HG03558 (cell line): ENCODE measurements around the gene CNNM4.

ENCODE experiments used
- ATAC-seq: cut with Tn5 transposase; IDR thresholded peaks from one replicate; pipeline ENCODE4 v1.9.1; 2021; ENCODE audit warnings: moderate number of reproducible peaks; ENCODE audit not compliant: unreplicated experiment; ENCODE audit errors: extremely low read depth

The CNNM4 gene

DNA sequence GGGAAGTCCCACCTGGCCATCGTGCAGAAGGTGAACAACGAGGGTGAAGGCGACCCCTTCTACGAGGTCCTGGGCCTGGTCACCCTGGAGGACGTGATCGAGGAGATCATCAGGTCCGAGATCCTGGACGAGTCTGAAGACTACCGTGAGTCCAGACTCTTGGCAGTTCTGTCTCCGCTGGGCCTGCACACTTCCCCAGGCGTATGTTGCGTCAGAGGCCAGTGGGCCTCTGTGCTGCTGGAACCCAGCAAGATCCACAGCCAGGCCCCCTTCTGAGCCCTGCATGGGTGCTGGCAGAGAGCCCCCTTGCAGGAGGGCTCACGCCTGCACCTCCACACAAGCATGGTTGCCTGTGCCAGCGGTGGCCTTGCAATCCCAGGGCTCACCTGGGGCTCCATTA is 64.4 kb downstream of the CNNM4 start:
- ATAC-seq: no peak

DNA sequence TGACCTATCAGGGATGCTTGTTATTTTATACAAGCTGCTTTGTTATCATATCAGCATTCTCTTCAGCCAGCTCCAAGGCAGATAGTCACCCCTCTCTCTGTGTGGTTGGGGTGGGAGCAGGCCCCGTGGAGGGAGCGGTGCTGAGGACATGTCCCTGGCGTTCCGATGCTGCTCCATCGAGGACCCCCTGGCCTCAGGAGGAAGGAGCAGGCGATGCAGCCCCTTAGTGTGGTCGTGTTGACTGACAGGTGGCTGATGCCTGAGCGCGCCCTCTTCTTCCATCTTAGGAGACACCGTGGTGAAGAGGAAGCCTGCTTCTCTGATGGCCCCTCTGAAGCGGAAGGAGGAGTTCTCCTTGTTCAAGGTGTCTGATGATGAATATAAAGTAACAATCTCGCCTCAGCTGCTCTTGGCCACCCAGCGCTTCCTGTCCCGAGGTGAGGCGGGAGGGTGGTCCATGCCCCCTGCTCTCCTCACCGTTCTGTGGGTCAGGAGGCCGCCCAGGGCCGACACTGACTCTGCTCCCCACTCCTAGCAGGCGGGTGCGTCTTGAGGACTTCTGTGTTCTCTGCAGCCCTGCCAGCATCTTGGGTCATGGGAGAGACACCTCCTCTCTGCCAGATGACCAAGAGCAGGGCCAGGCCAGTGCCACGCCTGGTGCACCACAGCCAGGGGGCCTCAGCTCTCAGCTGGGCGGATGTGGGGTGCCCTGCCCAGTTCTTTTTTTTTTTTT is 66.0 kb downstream of the CNNM4 start:
- no peak for ATAC-seq

DNA sequence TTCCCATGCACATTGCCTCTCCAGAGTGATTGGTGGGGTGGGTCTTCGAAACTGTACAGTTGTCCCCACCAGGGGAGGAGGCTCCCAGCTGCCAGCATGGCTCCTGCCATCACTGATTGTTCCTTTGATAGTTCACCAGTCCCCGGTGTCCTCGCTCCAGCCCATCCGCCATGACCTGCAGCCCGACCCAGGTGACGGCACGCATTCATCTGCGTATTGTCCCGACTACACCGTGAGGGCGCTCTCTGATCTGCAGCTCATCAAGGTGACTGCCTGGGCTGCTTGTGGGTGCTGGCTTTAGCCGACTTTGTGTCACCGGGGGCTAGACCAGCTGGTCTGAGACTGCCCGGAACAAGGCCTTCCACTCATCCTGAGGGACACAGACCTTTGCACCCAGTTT is 67.7 kb downstream of the CNNM4 start:
- ATAC-seq: no peak

DNA sequence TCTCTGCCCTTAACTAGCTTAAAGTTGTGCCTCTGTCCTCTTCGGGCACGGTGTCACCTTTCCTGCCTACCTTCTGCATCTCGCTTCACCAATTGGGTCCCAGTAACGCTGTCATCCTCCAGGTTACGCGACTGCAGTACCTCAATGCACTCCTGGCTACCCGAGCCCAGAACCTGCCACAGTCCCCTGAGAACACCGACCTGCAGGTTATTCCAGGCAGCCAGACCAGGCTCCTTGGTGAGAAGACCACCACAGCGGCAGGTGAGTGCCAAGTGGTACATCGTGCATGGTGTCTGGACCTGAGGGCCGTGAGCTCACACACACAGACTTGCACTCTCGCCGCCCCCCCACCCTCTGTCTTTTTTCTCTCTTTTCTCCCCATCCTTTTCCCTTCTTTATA is 68.2 kb downstream of the CNNM4 start:
- no peak for ATAC-seq

DNA sequence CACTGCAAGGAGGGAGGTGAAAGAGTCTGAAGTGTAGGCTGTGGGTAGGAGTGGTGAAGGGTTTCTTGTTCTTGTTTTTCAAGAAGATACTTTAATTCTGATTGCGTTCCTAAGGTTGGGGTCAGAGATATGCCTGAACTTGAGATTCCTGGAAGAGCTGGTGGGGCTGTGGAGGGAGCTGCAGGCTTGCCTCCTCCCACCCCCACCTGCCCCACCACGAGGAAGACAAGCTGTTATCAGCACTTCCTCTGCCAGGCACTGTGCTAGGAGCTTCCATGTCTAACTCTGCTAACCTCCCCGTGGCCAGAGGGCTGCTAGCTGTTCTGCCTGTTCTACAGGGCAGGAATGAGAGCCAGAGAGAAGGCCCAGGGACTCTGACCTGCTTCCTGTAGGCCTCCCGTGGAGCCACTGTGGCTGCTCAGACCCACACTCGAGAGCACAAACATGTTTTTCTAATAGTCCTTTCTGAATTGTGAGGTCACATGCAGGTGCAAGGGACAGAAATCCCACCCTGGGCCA is 69.4 kb downstream of the CNNM4 start:
- no peak for ATAC-seq

DNA sequence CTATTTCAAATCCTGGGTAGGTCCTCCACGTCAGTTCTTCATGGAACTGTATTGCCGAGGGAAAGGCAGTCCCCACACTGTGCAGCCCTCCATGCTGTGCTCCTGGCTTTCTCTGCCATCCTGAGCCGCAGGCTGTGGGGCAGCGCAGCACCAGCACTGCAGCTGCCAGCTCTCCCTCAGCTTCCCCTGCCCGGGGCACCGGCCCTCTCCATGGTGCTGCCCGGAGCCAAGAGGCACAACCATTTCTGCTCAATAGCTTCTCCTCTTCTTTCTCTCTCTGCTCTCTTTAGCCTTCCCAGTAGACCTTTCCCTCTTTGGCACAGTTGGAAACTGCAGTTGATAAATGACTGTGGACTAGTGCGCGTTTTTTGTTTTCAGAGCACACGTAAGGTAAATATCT is 71.0 kb downstream of the CNNM4 start:
- ATAC-seq: no peak

DNA sequence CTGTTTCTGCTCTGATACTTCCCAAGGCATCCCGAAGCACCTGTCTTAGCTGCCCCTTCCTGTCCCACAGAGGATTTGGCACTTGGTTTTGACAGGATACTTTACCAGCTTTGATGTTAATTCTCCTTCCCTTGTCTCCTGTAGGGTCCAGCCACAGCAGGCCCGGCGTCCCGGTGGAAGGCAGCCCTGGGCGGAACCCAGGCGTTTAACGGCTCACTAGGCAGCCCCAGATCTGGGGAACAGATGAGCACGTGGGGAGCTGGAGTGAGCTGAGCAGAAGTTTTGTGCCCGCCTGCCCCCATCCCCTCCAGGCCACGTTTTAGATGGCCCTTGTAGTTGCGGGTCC is 71.7 kb downstream of the CNNM4 start:
- ATAC-seq: no peak

DNA sequence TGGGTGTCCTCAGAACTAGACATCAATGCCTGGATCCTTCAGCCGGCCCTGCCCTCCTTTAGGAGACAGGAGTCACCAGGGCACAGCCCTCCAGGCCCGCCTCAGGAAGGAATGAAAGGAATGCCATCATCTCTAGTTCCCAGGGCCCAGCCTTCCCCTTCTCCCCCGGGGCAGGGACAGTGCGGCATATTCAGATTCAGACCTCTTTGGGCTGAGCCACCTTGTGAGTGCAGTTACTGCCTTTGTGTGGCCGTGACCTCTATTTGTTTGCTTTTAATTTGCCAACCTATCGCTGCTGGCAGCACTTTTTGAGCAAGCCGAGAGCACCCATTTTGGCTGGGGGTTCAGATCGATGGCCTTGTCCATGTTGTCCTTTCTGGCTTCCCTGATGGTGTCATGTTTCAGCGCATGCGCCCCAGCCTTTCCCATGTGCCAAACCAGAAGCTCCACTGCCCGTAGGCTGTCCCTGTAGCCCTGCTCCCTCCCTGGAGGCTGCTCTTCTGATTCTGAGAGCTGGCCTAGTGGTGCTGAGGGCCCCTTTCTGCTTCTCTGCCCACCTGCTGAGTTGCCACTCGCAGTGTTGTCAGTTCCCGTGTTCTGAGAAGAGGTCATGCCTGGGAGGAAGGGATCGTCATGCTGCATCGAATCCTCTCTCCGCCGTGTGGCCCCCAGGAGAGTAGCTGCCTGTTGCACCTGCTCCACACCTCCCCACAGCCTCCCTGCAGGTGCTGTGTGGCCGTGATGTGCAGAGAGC is 72.2 kb downstream of the CNNM4 start:
- no peak for ATAC-seq

DNA sequence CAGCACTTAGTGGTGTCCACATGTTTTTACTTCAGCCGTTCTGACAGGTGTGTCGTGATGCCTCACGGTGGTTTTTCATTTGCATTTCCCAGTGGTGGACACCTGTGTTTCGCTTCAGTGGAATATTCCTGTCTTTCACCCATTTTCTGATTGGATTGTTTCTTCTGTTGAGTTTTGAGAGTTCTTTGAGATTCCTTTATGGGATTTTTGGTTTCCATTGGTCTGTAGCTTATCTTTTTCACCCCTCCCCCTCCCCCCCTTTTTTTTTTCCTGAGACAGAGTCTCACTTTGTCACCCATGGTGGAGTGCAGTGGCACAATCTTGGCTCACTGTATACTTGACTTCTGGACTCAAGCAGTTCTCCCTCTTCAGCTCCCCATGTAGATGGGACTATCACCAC is 75.1 kb downstream of the CNNM4 start:
- no peak for ATAC-seq

DNA sequence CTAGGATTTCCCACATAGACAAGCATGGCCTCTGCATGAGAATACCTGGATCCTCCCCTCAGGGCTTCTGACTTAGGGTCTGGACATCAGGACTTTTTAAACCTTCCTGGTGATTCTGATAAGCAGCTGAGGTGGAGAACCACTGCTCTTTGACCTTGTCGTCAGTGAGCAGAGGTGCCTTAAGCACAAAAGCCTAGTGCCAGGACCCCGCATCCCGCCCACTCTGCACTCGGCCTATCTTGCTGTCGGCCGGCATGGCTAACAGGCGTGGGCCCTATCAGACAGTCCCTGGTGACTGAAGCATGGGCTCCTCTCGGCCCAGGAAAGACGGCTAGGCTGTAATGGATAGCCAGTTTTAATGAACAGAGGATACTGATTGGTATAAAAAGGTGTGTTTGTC is 76.9 kb downstream of the CNNM4 start:
- no peak for ATAC-seq

DNA sequence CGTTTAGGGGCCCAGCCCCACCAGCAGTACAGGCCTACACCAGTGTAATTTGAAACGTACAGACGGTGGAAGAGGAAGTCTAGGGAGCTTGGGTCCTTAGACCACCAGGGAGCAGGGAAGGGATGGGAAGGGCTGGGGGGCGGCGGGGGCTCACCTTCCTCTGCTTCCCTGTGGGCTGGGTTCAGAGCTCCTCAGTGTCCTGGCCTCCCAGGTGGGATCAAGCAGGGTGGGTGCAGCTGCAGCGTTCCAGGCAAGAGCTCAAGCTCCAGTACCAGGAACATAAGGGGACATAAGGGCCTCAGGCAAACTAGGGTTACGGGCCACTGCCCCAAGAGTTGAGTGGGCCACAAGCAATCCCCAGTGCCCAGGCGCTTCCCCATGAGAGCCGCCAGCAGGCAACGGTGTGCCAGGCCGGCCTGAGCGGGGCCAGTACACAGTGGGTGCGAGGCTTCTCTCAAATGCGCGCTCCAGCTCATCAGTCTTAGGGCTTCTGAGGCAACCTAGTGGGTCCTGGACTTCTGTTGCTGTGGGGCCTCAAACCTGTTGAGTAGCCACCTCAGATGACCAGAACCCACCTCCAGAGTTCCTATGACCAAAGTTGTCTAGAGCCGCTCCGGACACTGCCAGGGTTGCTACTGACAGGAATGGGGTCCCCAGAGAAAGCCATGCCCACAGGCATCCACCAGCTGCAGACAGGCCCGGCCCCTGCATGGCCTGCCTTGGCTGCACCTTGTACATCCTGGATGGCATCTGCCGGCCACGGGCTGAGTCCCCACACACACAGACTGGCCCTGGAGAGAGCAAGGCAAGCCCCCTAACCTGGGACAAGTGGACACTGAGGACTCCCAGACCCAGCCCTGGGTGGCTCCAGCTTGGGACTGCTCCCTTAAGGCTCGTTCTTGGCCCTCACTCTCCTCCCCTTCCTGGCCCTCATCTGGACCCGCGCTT is 77.9 kb downstream of the CNNM4 start:
- no peak for ATAC-seq

DNA sequence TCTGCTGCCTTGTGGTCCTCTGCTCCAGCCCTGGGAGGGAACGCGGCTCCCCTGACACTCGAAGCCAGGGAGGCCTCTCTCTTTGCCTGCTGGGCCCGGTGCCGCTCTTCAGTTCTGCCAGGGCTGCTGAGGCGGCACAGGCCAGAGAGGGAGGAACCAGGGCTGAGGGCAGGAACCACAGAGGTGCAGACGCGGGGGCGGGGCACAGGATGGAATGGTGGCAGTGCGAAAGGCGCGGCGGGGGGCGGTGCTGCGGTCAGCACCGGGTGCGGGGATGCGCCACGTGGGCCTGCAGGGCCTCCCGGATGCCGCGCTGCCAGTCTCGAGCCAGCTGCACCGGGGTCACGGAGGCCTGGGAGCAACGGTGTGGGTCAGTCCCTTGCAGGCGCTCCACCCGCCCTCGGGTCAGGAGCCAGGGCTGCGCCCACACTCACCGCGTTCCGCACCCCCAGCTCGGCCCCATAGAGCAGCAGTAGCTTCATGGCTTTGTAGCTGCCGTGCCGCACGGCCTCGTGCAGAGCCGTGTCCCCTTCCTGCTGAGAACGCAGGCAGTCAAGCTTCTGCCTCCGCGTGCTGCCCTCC is 78.7 kb downstream of the CNNM4 start:
- ATAC-seq: no peak

DNA sequence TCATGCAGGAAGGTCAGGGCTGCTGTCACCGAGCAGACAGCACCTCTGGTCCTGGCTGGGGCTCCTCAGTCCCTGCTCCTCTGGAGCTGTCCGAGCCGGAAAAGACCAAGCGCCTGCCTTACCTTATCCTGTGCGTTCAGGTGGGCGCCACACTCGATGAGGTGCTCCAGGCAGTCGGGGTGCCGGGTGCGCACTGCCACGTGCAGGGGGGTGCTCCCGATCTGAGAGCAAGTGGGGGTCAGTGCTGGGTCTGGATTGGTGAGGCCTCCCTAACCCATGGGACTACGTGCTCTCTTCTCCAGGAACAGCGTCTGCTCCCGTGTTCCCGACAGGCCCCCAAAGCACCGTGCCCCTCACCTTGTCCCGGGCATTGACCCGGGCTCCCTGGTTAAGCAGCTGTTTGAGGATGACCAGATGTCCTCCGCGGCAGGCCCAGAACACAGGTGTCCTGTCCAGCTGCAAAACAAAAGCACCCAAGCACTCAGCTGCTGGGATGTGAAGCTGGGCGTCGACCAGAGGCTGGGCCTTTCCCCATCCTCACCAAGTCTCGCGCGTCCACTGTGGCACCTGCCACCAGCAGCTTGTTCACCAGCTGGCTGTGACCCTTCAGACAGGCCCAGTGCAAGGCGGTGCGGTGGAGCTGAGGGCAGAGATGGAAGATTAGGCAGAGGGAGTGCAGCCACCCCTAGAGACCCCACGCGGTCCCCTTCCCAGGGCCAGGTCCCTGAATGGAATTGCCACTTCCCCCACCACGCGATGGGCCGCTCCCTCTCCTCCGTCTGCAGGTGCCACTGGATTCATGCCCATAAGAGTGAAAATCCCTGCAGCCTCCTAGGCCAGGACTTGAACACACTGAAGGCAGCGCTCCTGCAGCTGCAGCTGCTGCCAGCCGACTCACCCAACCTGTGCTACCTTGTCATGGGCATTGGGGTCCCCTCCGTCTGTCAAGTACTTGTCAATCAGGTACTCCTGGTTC is 79.5 kb downstream of the CNNM4 start:
- ATAC-seq: no peak

DNA sequence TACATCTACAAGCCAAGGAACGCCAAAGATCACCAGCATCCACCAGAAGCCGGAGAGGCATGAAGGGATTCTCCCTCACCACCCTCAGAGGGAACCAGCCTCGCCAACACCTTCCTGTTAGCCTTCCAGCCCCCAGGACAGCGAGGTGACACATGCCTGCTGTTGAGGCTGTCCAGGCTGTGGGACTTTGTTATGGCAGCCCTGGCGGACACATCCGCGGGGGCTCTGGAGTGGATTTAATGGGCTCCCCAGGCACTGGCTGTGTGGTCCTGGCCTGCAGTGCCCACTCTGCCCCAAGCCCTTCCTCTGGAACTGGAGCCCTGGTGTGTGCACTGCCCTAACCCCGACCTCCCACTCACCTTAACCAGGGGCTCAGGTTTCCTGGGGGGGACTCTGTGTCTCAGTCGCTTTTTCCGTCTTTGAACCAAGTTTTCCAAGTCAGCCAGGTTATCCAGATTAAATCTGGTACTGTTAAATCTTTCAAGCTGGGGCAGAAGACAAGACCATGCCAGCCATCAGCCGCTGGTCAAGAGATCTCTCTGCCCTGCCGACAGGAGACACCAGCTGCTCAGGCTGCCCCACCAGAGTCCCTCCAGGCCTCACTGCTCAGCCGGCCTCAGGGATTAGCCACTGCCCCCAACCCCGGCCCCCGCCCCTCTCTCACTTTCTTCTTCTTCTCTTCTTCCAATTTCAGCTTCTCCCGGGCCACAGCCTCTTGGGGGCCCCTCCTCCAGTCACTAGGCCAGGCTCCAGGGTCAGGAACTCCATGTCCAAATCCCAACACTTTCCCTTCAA is 81.2 kb downstream of the CNNM4 start:
- no peak for ATAC-seq

DNA sequence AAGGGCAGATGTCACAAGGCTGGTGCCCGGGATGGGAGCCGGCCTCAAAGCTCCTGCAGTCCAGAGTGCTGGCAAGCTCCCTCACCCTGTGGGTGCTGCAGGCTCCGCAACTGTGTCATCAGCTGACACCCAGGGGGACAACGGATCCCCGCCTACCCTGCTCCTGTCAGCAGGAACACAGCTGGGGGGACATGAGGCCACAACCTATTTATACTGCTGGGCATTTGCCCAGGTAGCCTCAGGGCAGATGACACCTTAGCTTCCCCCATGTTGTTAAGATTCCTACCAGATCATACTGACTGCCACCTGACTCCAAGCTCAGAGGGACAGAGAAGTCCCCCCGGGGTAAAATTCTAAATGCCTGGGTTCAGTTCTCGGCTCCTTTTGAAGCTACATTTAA is 81.9 kb downstream of the CNNM4 start:
- no peak for ATAC-seq

DNA sequence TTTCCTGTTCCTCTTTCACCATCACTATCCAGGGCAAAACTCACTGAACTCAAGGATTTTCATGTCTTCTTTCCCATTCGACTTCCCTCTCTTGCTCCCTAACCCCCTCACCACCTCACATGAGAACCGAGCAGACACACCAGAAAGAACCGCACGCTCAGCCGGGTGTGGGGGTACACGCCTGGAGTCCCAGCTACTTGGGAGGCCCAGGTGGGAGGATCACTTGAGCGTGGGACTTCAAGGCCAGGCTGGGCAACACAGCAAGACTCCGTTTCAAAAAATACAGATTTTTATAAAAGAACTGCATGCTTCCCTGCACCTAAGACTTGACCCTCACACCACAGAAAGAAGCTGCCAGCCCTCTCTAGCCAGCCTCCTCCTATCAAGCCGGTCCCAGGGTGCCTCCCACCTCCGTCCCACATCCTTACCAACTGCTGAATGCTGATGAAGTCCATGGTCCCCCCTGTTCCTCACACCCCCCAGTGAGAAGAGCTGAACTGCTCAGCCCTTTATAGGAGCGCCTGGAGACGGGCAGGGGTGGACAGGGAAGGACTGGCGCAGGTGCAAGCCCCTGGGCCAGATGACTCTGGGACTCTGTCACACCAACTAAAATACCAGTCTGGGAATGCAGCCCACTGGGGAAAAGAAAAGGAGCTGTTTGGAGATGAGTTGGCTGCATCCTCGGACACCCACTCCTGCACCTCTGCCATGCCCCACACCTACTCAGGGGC is 83.0 kb downstream of the CNNM4 start, which contains the start of gene ANKRD23:
TSS of gene ANKRD23 (minus strand) at position 484 of the 731 bp plus-strand sequence. CDS start at position 455, 29 bp downstream.
- no peak for ATAC-seq

DNA sequence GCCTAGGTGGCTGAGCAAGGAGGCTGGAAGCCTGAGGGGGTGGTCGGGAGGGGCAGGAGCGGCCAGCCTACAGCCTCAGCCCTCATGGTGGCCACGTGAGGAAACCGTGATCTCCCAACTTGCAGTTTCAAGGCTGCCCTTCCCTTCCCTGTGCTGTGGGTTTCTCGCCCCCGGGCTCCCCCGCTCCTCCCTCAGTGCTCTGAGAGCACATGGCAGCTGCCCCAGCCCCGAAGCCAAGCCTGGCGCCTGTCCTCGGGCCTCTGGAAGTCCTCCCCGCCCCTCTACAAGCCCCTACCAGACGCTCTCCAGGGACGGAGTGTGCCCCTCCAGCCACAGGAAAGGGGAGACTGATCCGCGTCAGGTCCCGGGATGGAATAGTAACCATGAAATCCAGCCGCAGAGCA is 83.7 kb downstream of the CNNM4 start:
- ATAC-seq: no peak

DNA sequence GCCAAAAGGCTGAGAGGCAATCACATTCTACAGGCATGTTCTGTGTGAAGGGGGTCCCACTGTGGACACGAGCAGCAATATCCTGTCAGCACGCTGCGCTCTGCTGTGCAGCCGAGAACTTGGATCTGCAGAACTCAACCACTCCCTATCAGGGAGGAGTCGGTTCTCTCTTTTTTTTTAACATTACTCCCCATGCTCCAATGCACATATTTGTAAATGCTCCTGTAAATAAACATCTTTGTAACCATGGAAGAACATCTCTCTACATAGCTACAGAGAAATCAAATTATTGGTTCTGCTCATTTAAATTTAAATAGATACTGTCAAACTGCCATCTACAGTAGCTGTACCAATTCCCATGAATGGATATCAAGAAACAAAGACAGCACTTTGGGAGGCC is 86.1 kb downstream of the CNNM4 start:
- no peak for ATAC-seq
